HEK293 (cell line): ENCODE data around the gene TMEM203.

Source experiments
- CTCF ChIA-PET: fragments of 350-600 bp; formaldehyde crosslinking; extraction: SDS; loops from one replicate; lab custom pipeline; 2021; ENCODE audit warnings: antibody characterized with exemption; lab: Yijun Ruan, JAX
- POLR2A ChIA-PET: fragments of 300-600 bp; formaldehyde crosslinking; extraction: SDS; loops from one replicate; lab custom pipeline; 2020; ENCODE audit warnings: antibody characterized with exemption, inconsistent platforms; lab: Yijun Ruan, JAX
- H3K27ac ChIP-seq: fragments of 200-500 bp; sonication (Bioruptor generic); 2 replicates; pipeline ENCODE4 v1.5.1; 2014; ENCODE audit warnings: low read depth, low read length, control low read depth, inconsistent platforms; ENCODE audit errors: extremely low read depth
- H3K36me3 ChIP-seq, 2 experiments: fragments of 200-500 bp in 1 of 2; sonication (Bioruptor generic) in 1 of 2; 1 replicate in 1 of 2; 2 replicates in 1 of 2; pipeline ENCODE4 v1.5.1; 2014 to 2017; ENCODE audit warnings: inconsistent platforms in 2 of 2, low read length in 2 of 2; ENCODE audit not compliant: control insufficient read depth in 2 of 2, insufficient read depth in 1 of 2
- H3K4me1 ChIP-seq: fragments of 200-500 bp; sonication (Bioruptor generic); 2 replicates; pipeline ENCODE4 v1.5.1; 2014; ENCODE audit warnings: mild to moderate bottlenecking, low read length, inconsistent platforms; ENCODE audit not compliant: control insufficient read depth, insufficient read depth
- H3K4me3 ChIP-seq: 2 replicates; pipeline ENCODE4 v1.5.1; 2011; ENCODE audit warnings: low read depth, mild to moderate bottlenecking, control low read depth, low read length, moderate library complexity
- H3K9me3 ChIP-seq: fragments of 200-500 bp; sonication (Bioruptor generic); 2 replicates; pipeline ENCODE4 v1.5.1; 2014; ENCODE audit warnings: low read depth, low read length, inconsistent platforms; ENCODE audit not compliant: control insufficient read depth, insufficient read depth
- BCL11B ChIP-seq: fragments of 450-650 bp; formaldehyde crosslinking; IDR thresholded peaks from 2 replicates; pipeline ENCODE4 v1.5.1; 2016; ENCODE audit warnings: low read depth, missing biosample characterization, missing genetic modification characterization
- GFI1B ChIP-seq: fragments of 450-650 bp; formaldehyde crosslinking; IDR thresholded peaks from 2 replicates; pipeline ENCODE4 v1.5.1; 2016; ENCODE audit warnings: missing biosample characterization, missing genetic modification characterization
- GLI4 ChIP-seq: fragments of 450-650 bp; formaldehyde crosslinking; IDR thresholded peaks from 2 replicates; pipeline ENCODE4 v1.5.1; 2016; ENCODE audit warnings: missing biosample characterization, missing genetic modification characterization
- GLIS1 ChIP-seq: fragments of 450-650 bp; formaldehyde crosslinking; IDR thresholded peaks from 2 replicates; pipeline ENCODE4 v1.5.1; 2016; ENCODE audit warnings: missing biosample characterization, missing genetic modification characterization
- GLIS2 ChIP-seq: fragments of 450-650 bp; formaldehyde crosslinking; IDR thresholded peaks from 2 replicates; pipeline ENCODE4 v1.5.1; 2016; ENCODE audit warnings: missing biosample characterization, missing genetic modification characterization
- HOXD13 ChIP-seq: sonication (generic); formaldehyde crosslinking; IDR thresholded peaks from 2 replicates; pipeline ENCODE4 v1.8.0; 2022; ENCODE audit warnings: missing genetic modification reagents, borderline replicate concordance
- MEIS1 ChIP-seq: sonication (generic); formaldehyde crosslinking; IDR thresholded peaks from 2 replicates; pipeline ENCODE4 v1.8.1; 2022; ENCODE audit warnings: missing genetic modification reagents, mild to moderate bottlenecking, borderline replicate concordance
- REST ChIP-seq: fragments of 450-650 bp; formaldehyde crosslinking; IDR thresholded peaks from 2 replicates; pipeline ENCODE4 v1.5.1; 2016; ENCODE audit warnings: missing biosample characterization, missing genetic modification characterization
- TSHZ1 ChIP-seq: fragments of 450-650 bp; formaldehyde crosslinking; IDR thresholded peaks from 2 replicates; pipeline ENCODE4 v1.5.1; 2016; ENCODE audit warnings: missing biosample characterization, missing genetic modification characterization, borderline replicate concordance
- ZBTB26 ChIP-seq: fragments of 450-650 bp; formaldehyde crosslinking; optimal IDR thresholded peaks from 2 replicates; pipeline ENCODE3; 2016; ENCODE audit warnings: missing biosample characterization, mild to moderate bottlenecking, missing genetic modification characterization
- ZNF138 ChIP-seq: fragments of 450-650 bp; formaldehyde crosslinking; IDR thresholded peaks from 2 replicates; pipeline ENCODE4 v1.5.1; 2016; ENCODE audit warnings: missing biosample characterization, missing genetic modification characterization, borderline replicate concordance
- ZNF155 ChIP-seq: fragments of 450-650 bp; formaldehyde crosslinking; IDR thresholded peaks from 2 replicates; pipeline ENCODE4 v1.5.1; 2016; ENCODE audit warnings: missing biosample characterization, missing genetic modification characterization
- ZNF394 ChIP-seq: fragments of 450-650 bp; formaldehyde crosslinking; IDR thresholded peaks from 2 replicates; pipeline ENCODE4 v1.5.1; 2016; ENCODE audit warnings: missing biosample characterization, missing genetic modification characterization, mild to moderate bottlenecking, moderate library complexity, borderline replicate concordance
- ZNF433 ChIP-seq: fragments of 450-650 bp; formaldehyde crosslinking; IDR thresholded peaks from 2 replicates; pipeline ENCODE4 v1.5.1; 2016; ENCODE audit warnings: missing biosample characterization, missing genetic modification characterization, low read depth
- ZNF501 ChIP-seq: fragments of 450-650 bp; formaldehyde crosslinking; IDR thresholded peaks from 2 replicates; pipeline ENCODE4 v1.5.1; 2016; ENCODE audit warnings: missing biosample characterization, missing genetic modification characterization
- ZNF510 ChIP-seq: fragments of 450-650 bp; formaldehyde crosslinking; IDR thresholded peaks from 2 replicates; pipeline ENCODE4 v1.5.1; 2018; ENCODE audit warnings: mild to moderate bottlenecking, missing genetic modification characterization, missing biosample characterization; ENCODE audit not compliant: insufficient replicate concordance
- ZNF561 ChIP-seq: fragments of 450-650 bp; IDR thresholded peaks from 2 replicates; pipeline ENCODE4 v1.5.1; 2018; ENCODE audit warnings: missing biosample characterization, missing genetic modification characterization, borderline replicate concordance
- ZNF596 ChIP-seq: fragments of 450-650 bp; IDR thresholded peaks from 2 replicates; pipeline ENCODE4 v1.5.0; 2018; ENCODE audit warnings: missing biosample characterization, mild to moderate bottlenecking, missing genetic modification characterization, moderate library complexity
- ZNF600 ChIP-seq: fragments of 450-650 bp; formaldehyde crosslinking; IDR thresholded peaks from 2 replicates; pipeline ENCODE4 v1.5.1; 2016; ENCODE audit warnings: missing biosample characterization, missing genetic modification characterization
- ZNF610 ChIP-seq: fragments of 450-650 bp; formaldehyde crosslinking; IDR thresholded peaks from 2 replicates; pipeline ENCODE4 v1.5.1; 2016; ENCODE audit warnings: missing biosample characterization, missing genetic modification characterization, borderline replicate concordance
- ZNF621 ChIP-seq: fragments of 450-650 bp; formaldehyde crosslinking; IDR thresholded peaks from 2 replicates; pipeline ENCODE4 v1.5.1; 2017; ENCODE audit warnings: missing biosample characterization, missing genetic modification characterization
- ZNF677 ChIP-seq: fragments of 450-650 bp; IDR thresholded peaks from 2 replicates; pipeline ENCODE4 v1.5.0; 2018; ENCODE audit warnings: missing biosample characterization, mild to moderate bottlenecking, missing genetic modification characterization, moderate library complexity
- ZNF707 ChIP-seq: fragments of 450-650 bp; formaldehyde crosslinking; IDR thresholded peaks from 2 replicates; pipeline ENCODE4 v1.5.1; 2016; ENCODE audit warnings: missing biosample characterization, missing genetic modification characterization
- ZNF777 ChIP-seq: fragments of 450-650 bp; formaldehyde crosslinking; IDR thresholded peaks from 2 replicates; pipeline ENCODE4 v1.5.1; 2017; ENCODE audit warnings: missing biosample characterization, missing genetic modification characterization, borderline replicate concordance
- ZNF830 ChIP-seq: fragments of 450-650 bp; IDR thresholded peaks from 2 replicates; pipeline ENCODE4 v1.5.0; 2018; ENCODE audit warnings: missing biosample characterization, missing genetic modification characterization, low read depth, mild to moderate bottlenecking, moderate library complexity
- ZNF837 ChIP-seq: fragments of 450-650 bp; formaldehyde crosslinking; IDR thresholded peaks from 2 replicates; pipeline ENCODE4 v1.5.1; 2016; ENCODE audit warnings: missing biosample characterization, missing genetic modification characterization

TMEM203 gene

GRCh38 chr9:137188086-137188489 lies 17.4 kb downstream of the TMEM203 start (continued):
- TF ChIP-seq ZNF510 (no peak), ZNF600 (tag by site-specific recombination) (peak; percentile 36; the same call in 1 of the 2 replicates), MEIS1 (CRISPR knock-in tag) (no peak), ZNF138 (tag by site-specific recombination) (peak; percentile 43; the same call in 1 of the 2 replicates), ZNF155 (tag by site-specific recombination) (no peak), BCL11B (tag by site-specific recombination) (no peak), GFI1B (tag by site-specific recombination) (0 out of 2 replicates have a peak, but pooled peaks have one; percentile 52), TSHZ1 (tag by site-specific recombination) (no peak), GLIS2 (tag by site-specific recombination) (no peak), ZNF777 (tag by site-specific recombination) (peak; percentile 67; the same call in 1 of the 2 replicates), ZNF837 (peak; percentile 88; the same call in 1 of the 2 replicates), GLI4 (peak; percentile 54; the same call in 1 of the 2 replicates), ZNF621 (tag by site-specific recombination) (no peak), ZNF596 (tag by site-specific recombination) (no peak), GLIS1 (tag by site-specific recombination) (no peak), ZNF501 (0 out of 2 replicates have a peak, but pooled peaks have one; percentile 93), ZNF677 (no peak), HOXD13 (CRISPR knock-in tag) (no peak), ZNF610 (tag by site-specific recombination) (no peak), REST (tag by site-specific recombination) (peak; percentile 84), ZNF707 (tag by site-specific recombination) (no peak)

GRCh38 chr9:137187386-137187785 lies 18.1 kb downstream of the TMEM203 start:
- no peaks in the 10 kb centered on the region for H3K9me3 ChIP-seq
- H3K27ac ChIP-seq, result peak overlapping the region; percentile 92; the same call in 1 of the 2 replicates
- CTCF ChIA-PET, result interaction anchor here (0.7 to 3.5 kb wide), 10 partner anchors 11 to 123 kb away, joined by 3 to 22 read pairs (median 4); partner anchors contain the start of gene RNF224
- H3K4me1 ChIP-seq, result peaks cover 11% of the 10 kb centered on the region
- H3K4me3 ChIP-seq, result peak overlapping the region; percentile 92
- POLR2A ChIA-PET, result interaction anchor here (1.9 to 7.1 kb wide), 6 partner anchors 18 to 53 kb away, joined by 11 to 178 read pairs (median 34); partner anchors contain the start of genes LRRC26, NDOR1, RNF224 and TMEM203
- H3K36me3 ChIP-seq, result peaks cover 0 to 79% of the 10 kb centered on the region in 2 experiments; a peak in 1 of 3 replicates
- TF ChIP-seq ZNF394 (tag by site-specific recombination) (no peak), ZNF433 (tag by site-specific recombination) (no peak), ZBTB26 (tag by site-specific recombination) (no peak), ZNF561 (tag by site-specific recombination) (no peak), ZNF830 (tag by site-specific recombination) (no peak)
